GM18502 (cell line): ENCODE data around the gene PPP1R13B.

Experiments
- ATAC-seq: cut with Tn5 transposase; IDR thresholded peaks from one replicate; pipeline ENCODE4 v1.9.1; 2021; ENCODE audit warnings: mild to moderate bottlenecking; ENCODE audit not compliant: unreplicated experiment, poor library complexity

The PPP1R13B gene

DNA sequence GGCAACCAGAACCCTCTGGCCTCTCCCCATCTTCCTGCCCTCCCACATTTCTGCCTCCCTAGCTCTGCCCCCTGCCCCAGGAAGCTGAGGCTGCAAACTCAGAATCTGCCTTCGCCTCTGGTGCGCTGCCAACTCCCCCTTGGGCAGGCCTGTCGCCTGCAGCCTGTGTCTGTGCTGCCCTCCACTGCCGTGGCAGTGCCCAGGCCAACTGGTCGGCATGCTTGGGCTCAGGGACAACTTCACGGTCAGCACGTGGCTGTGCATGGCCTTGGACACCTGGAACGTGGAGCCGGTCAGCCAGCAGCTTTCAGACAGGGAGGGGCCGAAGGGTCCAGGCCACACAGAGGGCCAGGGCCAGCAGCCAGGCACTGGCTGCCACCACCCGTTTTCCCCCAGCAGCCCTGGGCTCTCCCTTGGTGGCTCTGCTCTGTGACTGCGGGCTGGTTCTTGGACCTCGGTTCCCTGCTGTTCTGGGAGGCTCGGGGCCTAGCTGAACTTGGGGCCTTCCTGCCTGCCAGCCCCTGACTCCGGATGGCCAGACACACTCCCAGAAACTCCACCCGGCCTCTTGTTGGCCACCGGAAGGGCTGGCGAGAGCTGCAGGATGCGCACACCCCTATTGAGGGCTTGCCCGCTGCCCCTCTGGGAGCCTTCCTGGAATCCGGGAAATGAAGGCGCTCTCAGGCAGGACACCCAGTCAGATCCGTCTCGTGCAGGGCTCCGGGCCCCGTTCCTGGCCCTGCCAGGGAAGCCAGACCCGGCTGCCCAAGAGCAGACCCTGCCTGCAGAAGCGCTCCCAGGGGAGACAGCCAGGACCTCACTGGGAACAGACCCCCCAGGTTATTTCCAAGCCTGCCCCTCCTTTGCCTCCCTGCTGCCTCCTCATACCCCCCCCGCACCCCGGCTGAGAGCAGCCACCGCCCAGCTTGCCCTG, 34.2 kb upstream of the PPP1R13B start:
- ATAC-seq = no peak

DNA sequence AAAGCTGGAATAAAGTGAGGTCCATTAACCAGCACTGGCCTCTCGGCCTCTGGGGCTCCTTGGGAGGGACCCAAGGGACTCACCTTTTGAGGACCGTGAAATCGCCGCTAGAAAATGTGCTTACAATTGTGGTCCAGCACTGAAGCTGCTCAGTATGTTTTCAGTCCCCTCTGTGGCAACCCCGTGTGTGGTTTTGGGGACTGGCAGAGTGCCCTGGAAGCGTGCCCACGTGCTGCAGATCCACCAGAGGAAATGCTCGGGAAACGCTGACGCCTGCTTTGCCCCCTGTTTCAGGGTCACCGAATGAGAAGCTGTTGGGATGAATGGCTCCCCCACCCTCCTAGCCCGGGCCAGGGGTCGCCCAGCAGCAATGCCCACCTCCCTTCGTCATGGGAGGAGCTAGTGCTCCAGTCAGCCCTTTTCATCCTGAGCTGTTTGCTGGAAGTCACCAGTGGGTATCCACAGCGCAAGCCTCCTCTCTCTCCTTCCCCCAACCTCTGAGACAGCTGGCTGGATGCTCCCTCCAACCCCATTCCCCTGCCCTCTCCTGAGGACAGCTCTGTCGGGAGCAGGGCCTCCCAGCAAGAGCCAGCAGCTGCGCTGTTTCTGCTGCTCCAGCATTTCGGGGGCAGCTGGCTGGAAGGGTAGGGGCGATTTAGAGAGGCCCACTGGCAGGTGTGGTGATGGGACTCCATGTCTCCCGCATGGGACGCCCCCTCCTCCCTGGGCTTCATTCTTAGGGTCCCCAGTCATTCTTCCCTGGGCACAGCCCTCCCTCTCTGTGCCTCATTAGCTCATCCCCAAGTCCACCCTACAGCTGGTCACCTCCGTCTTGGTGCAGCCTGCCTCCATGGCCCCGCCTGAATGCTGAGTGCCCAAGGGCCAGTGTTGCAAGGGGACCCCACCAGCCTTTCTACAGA, 33.2 kb upstream of the PPP1R13B start:
- no peak for ATAC-seq

DNA sequence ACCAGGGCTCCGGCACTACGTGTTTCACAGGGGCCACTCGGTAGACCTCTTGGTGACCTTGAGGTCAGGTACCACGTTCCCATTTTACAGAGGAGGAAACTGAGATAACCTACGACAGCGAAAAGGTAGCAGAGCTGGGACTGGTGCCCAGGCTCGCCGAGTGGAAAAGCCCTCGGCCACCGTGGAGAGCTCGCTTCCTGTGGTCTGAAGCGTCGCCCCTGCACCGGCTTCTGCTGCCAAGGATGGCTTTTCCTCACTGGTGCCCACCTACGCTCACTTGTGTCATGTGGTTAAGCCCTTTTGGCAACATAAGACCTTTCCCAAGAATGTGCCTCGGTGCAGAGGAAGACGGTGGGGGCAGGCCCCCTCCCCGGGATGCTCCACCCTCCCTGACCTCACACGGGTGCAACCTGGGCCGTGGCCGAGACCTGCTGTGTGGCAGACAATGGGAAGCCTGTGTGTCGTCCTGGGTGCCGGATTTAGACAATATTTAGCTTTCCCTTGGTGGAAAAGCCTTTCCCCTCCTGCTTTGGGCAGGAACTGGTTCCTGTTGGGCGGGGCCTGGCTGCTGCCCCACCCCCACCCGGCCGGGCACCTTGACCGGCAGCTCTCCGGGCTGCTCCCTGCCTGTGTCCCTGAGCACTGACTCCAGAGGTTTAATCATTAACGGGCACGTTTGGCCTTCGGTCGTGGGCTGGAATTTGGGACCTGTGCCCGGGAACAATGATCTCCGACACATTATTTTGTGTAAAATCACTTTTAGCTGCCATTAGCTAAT, 32.4 kb upstream of the PPP1R13B start:
- no peak for ATAC-seq

DNA sequence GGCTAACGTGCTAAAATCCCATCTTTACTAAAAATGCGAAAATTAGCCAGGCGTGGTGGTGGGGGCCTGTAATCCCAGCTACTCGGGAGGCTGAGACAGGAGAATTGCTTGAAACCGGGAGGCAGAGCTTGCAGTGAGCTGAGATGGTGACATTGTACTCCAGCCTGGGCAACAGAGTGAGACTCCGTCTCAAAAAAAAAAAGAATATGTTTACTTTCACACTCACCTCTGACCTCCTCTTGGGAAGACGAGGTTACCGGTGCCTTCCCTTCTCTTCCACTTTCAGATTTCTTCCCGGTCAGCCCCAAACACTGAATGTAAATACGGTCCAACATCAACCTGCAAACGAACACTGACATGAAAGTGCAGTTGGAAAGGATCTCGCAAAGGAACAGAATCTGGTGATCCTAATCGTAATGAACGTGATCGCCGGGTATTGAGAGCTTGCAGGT, 31.8 kb upstream of the PPP1R13B start:
- no peak for ATAC-seq

DNA sequence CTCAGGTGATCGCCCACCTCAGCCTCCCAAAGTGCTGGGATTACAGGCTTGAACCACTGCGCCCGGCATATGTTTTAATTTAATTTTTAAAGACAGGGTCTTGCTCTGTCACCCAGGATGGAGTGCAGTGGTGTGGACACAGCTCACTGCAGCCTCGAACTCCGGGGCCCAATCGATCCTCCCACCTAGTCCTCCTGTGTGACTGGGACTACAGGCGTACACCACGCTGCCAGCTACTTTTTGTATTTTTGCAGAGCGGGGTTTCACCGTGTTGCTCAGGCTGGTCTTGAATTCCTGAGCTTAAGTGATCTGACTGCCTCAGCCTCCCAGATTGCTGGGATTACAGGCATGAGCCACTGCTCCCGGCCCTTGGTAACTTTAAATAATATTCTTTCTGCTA, 30.8 kb upstream of the PPP1R13B start:
- ATAC-seq = no peak

DNA sequence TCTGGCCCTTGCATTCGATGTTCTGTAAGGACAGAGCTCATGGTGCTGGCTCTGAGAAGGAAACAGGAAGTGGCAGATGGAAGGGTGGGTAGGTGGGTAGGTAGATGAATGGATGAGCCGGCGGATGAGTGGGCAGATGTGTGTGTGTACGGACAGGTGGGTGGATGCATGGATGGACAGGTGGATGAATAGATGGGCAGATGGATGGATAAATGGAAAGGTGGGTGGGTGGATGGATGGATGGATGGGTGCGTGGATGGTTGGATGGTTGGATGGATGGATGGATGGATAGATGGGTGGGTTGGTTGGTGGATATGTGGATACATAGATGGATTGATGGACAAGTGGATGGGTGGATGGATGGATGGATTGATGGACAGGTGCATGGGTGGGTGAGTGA, 27.6 kb upstream of the PPP1R13B start:
- no peak for ATAC-seq

DNA sequence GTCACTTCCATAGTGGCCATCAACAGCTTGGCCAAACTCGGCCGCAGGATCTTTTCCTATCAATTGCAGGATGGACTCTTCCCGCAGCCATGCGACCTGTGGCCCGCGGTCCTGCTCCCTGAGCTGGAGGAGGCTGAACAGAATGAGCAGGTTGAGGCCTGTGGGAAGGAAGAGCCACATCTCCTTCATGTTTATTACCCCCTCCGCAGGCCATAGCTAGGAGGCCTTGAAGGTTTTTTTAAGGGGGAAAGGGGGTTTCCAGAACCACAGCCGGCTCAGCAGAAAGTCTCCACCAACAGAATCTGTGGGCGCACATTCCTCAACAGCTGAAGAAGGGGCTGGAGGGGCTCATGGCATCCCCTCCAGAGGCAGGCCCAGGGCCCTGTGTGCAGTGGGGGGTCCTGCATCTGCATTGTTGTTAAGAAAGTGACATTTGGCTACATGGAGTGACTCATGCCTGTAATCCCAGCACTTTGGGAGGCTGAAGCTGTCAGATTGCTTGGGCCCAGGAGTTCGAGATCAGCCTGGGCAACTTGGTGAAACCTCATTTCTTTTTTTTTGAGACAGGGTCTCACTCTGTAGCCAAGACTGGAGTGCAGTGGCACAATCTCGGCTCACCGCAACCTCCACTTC, 25.2 kb upstream of the PPP1R13B start:
- ATAC-seq = peak; percentile 19

DNA sequence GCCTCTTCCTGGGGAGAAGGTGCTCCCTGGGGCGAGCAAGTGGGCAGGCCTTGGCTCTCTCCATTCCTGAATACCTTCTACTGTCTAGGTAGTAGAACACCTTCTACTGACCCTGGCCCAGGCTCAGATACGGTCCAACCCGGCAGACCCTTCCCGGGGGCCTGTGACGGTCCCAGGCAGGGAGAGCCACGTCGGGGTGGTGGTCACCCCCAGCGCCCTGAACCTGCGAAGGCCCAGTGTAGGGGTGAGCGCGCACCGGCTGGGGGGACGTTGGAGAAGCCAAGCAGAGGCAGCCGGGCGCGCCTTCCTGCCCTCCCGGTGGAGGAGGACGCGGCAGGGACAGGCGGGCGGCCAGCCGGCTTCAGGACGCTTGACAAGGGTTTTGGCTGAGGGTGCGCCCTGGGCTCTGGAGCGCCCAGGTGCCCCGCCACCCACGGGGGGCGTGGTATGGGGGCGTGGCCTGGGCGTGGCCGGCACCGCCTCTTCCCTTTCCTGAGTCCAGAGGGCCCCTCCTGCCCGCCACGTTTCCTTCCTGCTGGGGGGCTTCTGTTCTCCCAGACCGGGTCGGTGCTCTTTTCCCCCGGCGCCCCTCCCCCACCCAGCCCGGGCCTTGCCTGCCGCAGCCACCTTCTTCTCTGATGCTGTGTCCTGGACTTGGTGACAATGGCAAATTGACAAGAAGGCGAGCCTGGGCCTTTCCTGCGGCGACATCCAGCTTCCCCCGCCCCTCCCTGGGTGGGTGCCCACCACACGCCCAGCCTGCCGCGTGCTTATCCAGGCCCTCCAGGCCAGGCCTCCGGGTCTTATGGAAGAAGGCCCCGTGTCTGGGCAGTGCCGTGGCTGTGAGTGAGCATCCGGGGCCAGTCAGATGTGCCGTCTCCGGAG, 24.5 kb upstream of the PPP1R13B start:
- ATAC-seq = peak; percentile 82

DNA sequence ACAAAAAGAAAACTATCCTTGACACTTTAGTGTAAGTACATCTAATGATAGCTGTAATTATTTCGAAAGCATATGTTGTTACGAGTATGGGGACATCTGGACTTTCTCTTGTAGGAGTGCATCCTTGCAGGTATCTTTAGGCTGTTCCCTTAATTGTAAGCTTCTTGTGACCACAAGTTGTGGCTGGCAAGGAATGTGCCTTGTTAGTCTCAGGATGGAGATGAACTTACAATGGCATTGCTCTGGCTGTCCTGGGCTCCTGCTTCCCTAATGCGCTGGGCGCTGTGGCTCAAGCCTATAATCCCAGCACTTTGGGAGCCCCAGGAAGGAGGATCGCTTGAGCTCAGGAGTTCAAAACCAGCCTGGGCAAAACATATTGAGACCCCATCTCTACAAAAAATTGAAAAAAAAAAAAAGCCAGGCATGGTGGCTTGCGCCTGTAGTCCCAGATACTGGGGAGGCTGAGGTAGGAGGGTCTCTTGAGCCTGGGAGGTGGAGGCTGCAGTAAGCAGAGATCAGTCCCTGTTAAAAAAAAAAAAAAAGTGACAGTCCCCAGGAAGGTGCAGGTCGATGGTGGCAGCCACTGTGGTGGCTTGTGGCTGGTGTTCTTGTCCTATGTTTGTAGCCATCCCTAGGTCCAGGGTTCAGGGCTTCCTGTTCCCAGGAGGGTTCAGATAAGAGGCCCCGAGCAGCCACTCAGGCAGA, 23.7 kb upstream of the PPP1R13B start:
- ATAC-seq = no peak

DNA sequence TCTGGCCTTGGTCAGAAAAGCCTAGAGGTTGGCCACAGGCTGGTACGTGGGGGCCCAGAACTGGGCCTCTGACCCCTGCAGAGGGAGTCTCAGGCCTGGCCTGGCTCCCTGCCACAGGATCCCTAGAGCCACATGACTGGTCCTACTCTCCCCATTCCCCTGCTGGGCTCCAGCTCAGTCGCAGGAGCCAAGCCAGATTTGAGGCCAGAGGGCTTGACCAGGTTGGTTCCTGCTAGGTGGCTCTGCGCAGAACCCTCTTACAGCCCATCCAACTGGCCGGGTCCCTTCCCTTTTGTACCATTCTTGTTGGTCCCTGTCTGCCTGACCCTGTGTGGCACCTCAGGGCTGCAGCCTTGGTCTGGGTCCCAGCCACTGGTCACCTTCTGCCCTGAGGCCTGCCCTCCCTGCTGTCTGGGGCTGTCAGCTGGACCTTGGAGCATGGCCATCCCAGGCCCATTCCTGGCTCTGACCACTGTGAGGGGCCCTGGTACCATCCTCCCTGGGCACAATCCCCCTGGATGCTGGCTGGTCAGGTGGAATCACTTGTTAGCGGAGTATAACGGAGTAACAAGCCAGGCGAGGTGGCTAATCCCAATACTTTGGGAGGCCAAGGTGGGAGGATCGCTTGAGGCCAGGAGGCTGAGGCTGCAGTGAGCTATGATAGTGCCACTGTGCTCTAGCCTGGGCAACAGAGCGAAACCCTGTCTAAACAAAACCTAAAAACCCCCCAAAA, 22.9 kb upstream of the PPP1R13B start:
- ATAC-seq = no peak

DNA sequence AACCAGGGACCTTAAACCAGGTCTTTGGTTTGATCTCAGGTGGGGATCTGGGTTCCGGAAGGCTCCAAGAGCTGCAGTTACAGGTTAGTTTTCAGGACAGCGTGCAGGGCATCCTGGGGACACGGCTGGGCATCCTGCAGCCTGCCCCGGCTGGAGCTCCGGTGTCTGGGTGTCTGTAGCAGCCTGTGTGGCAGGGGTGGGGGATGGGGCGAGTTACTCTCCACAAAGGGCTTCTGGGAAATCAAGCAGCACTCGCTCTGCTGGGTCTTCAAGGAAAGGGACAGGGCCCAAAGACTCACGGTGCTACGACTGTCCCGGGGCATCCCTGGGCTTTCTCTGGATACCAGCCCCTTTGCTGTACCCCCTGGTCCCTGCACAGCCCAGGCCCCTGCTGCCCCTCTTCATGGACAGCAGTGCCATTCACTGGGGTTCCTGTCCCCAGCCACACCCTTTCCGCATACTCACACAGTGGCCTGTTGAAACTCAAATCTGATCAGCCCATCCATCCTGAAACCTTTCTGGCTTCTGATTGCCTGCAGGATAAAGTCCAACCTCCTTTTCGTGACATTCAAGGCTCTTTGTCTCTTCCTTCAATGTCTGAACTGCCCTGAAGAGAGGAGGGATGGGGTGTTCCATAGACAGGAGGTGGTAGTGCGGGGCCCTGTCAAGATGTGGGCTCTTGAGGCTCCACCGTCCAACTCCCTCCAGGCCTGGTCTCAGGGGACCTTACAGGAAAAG, 22.2 kb upstream of the PPP1R13B start:
- ATAC-seq = no peak

DNA sequence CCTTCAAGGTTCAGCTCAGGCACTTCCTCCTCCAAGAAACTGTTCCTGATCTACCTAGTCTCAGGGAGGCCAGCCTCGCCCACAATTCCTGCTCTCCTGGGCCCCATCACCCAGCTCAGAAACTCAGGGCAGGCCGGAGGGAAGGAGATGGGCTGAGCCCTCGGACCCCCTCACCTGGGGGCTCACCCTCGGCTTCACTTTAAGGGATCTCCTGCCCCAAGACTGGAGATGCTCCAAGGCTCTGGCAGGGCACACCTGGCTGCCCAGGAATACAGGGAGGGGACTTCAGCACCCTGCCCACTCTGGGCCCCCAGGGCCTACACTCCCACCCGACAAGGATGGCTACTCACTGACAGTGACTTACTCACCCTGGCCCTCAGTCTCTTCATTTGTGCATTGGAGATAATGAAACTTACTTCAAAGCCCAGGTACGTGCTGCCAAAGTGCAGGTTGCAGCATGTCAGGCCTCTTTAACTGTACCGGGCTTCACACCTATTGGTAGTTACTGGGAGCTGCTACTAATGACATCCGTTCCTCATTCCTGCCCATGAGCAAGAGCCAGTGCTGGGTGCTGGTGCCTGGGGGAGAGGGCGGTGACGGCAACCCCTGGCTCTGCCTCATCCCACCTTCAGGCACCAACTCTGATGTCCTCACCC, 21.0 kb upstream of the PPP1R13B start:
- no peak for ATAC-seq

DNA sequence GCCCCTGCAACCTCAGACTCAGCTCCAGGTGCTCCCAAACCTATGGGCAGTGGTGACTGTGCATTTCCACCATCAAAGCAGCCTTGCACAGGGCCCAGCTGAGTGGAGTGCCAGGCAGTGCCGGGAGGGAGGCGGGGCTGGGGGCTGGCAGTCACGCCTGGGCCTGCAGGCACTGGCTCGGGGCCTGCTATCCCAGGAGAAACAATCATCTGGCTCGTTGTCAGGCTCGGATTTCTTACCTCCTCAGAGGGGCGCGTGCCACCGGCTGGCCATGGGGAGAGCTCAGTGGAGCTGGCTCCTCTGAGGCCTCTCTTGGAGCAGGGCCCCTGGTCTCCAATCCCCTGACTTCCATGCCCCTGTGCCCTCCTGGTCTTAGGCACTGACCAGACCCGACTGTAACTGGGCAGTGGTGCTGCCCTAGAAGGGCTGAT, 20.2 kb upstream of the PPP1R13B start:
- ATAC-seq = no peak

DNA sequence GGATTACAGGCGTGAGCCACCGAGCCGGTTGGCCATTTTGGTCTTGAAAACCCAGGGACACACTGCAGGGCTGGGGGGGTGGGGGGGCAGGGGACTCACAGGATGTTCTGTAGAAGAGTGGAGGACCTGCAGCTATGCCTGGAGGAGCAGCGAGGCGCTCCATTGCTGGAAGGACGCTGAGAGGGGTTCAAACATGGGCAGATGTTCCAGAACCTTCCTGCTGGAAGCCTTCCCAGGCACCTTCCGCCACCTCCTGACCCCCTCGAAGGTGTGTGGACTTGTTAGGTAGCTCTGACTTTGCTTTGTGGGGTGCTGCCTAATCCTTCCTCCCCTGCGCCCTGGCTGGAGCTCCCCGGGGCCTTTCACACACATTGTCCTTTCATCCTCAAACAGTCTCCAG, 19.6 kb upstream of the PPP1R13B start:
- ATAC-seq = no peak

DNA sequence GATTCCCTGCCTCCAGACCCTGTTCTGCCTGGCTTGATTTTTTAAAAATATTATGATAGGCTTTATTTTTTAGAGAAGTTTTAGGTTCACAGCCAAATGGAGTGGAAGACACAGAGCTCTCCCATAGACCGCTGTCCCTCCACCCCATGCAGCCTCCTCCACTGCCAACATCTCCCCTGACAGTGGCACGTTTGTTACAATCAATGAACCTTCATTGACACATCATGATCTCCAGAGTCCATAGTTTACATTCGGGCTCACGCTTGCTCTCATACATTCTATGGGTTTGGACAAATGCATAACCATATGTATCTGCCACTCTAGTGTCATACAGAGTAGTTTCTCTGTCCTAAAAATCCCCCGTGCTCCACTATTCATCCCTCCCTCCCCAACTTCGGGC, 15.9 kb upstream of the PPP1R13B start:
- ATAC-seq = no peak

DNA sequence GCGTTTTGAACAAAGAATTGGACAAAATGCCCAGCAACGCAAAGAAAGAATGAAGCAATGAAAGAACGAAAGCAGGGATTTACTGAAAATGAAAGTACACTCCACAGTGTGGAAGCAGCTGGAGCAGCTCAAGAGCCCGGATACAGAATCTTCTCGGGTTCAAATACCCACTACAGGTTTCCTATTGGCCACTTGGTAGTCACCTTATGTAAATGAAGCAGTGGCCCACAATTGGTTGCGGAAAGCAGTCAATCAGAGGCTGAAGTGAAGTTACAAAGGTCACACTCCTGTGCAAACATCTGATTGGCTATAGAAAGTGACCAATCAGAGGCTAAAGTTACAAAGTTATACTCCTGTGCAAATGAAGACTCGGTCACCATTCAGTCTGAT, 15.0 kb upstream of the PPP1R13B start:
- no peak for ATAC-seq
